ENCODE measurements around the gene POTEG.
"Not testable (repeated sequence)": the region's sequence is repeated elsewhere in the genome, so short reads cannot be mapped to it uniquely, and the experiment has no call there.

DNA sequence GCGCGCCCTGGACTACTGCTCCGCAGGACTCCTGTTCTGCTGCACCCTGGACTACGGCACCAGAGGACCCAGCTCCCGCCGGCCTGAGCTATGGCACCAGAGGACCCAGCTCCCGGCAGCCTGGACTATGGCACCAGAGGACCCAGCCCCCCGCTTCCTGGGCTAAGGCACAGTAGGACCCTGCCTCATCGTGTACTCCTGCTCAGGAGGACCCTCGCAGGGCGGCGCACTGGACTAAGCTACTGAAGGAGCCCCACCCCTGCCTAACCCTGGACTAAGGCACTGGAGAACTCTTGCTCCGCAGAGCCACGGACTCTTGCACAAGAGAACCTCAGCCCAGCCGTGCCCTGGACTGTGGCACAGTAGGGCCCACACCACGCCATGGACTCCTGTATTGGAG lies 71.3 kb downstream of the POTEG start:
- TF ChIP-seq, protein P1, sequence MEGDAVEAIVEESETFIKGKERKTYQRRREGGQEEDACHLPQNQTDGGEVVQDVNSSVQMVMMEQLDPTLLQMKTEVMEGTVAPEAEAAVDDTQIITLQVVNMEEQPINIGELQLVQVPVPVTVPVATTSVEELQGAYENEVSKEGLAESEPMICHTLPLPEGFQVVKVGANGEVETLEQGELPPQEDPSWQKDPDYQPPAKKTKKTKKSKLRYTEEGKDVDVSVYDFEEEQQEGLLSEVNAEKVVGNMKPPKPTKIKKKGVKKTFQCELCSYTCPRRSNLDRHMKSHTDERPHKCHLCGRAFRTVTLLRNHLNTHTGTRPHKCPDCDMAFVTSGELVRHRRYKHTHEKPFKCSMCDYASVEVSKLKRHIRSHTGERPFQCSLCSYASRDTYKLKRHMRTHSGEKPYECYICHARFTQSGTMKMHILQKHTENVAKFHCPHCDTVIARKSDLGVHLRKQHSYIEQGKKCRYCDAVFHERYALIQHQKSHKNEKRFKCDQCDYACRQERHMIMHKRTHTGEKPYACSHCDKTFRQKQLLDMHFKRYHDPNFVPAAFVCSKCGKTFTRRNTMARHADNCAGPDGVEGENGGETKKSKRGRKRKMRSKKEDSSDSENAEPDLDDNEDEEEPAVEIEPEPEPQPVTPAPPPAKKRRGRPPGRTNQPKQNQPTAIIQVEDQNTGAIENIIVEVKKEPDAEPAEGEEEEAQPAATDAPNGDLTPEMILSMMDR (IDR thresholded peaks at IDR 0.05), result not testable (repeated sequence)
- TF ChIP-seq POLR2A (IDR thresholded peaks at IDR 0.05), result not testable (repeated sequence)

All from uterus (tissue), 2 donors.